GM18499 (cell line): ENCODE results near the gene CHST11.

Source experiments
- ATAC-seq: cut with Tn5 transposase; IDR thresholded peaks from one replicate; pipeline ENCODE4 v1.9.1; 2021; ENCODE audit warnings: moderate number of reproducible peaks; ENCODE audit not compliant: insufficient read depth, unreplicated experiment

Gene CHST11

GRCh38 chr12:104764225-104765091 lies 307.7 kb downstream of the CHST11 start:
- no peak for ATAC-seq

- no peak for ATAC-seq
Measured at GRCh38 chr12:104767261-104767660, 310.5 kb downstream of the CHST11 start.

- ATAC-seq, result no peak
Measured at GRCh38 chr12:104768033-104768432, 311.3 kb downstream of the CHST11 start.

DNA sequence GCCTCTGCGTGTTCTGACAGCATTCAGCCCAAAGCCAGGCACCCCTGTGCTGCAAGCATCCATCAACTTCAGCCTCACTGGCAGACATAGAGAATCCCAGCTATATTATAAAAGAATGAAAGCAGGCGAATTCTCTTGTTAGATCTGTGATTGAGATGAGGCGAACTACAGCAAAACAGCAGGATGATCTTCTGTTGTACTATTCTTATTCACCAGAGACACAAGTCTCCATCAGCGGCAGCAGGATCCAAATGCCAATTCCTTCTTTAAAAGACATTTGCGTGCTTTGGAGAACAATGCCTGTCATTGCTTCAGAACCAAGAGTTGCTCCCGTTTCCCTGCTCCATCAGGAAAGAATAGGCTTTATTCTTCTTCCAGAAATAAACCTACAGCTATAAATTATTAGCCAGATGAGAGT lies 312.4 kb downstream of the CHST11 start:
- no peak for ATAC-seq

DNA sequence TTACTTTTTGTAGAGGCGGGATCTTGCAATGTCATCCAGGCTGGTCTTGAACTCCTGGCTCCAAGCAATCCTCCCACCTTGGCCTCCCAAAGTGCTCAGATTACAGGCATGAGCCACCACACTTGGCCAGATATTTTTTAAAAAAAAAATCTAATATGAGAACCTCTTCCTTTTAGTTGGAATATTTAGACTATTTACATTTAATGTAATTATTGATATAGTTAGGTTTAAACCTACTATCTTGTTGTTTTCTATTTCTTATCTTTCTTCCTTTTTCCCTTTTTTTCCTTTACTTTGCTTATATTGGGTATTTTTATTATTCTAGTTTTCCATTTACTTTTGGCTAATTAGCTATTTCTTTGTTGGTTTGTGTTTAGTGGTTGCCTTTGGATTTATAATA lies 315.6 kb downstream of the CHST11 start:
- ATAC-seq, result no peak

GRCh38 chr12:104775731-104776231 lies 319.0 kb downstream of the CHST11 start:
- ATAC-seq, result no peak

DNA sequence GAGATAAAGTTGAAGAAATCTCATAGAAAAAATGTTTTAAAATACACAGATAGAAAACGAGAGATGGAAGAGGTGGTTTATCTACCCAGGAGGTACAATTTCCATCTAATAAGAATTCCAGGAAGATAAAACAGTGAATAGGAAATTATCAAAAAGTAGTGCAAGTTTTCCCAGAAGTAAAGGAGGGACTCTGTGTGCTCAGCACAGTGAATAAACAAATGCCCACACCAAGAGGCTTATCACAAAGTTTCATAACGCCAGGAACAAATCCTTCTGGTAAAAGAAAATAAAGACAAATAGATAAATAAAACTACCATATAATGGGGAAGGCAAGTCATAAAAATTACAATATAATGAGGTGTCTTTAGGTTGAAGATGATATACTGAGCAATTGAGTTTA lies 322.4 kb downstream of the CHST11 start:
- no peak for ATAC-seq

- ATAC-seq, result no peak
Measured at GRCh38 chr12:104782296-104782695, 325.5 kb downstream of the CHST11 start.

- ATAC-seq, result no peak
Measured at GRCh38 chr12:104784592-104784991, 327.8 kb downstream of the CHST11 start.

- no peak for ATAC-seq
Measured at GRCh38 chr12:104785886-104786285, 329.1 kb downstream of the CHST11 start.

GRCh38 chr12:104786352-104786751 lies 329.6 kb downstream of the CHST11 start:
- ATAC-seq, result no peak

DNA sequence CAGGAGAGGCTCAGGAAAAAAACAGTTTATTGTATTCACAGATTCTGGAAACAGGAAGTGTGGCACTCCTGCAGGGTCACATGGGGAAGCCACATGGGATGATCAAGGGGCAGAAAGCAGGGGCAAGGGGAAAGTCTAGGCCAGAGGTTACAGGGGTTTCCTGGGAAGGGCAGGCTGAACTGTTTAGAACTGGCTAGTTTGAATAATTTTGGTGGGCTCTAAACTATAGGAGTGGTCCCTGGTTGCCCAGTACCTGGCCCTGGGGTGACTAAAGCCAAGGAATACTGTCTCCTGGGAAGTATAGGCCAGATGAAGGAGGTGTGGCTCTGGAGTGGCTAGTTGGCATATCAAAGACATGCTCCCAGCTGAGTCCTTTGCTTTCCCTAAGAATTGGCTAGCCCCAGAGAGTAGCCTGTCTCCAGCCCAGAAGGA lies 332.1 kb downstream of the CHST11 start:
- ATAC-seq, result no peak

DNA sequence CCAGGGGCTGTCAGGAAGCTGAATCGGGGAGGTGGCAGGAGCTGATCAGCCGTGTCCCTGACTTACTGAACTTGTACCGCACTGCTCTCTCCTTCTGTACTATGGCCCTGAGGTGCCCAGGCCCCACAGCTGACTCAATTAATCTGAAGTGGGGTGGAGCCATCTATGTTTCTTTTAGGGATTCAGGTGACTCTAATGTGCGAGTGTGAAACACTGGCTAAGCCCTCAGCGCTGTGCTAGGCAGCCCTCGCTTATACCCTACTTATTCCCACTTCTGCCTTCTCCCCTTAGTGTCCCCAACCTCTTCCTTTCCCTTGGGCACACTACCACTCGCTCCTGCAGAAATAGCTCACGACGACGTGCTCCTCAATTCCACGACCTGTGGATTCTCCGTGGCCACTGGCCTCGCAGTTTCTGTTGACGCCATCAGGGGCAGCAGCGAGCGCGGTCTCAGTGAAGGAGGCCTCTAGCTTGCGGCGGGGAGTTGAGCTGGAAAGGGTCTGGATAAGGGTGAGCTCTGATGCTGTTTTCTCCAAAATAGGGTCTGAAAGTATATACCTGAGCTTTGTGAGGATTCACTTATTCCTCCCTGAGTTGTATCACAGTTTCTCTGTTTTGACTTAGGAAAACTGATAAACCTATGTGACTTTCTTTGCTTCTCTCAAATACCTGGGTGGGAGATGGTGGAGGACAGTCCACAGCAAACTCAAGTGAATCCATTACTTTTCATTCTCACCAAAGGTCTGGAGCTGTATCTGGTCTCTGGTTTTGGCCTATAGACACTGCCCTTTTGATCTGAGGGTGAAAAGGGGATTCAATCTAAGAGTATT lies 333.8 kb downstream of the CHST11 start:
- ATAC-seq, result no peak

DNA sequence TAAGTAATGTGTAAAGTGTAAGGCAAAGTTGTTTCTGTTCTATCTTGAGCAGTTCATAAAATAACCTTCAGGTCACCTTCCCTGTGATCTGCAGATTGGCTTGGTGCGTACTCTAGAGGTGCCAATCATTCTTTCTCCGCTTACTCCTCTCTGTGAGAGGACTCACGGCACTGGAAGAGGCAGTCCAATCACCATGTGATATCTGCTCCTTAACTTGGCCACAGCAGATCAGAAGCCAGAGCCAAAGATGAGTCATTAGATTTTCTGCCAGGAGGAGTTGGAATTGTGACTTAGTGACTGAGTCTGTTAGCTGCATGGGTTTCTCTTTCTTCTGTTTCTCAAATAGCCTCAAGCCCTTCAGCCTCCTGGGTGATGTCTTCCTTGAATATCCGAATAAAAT lies 335.8 kb downstream of the CHST11 start:
- ATAC-seq, result no peak

DNA sequence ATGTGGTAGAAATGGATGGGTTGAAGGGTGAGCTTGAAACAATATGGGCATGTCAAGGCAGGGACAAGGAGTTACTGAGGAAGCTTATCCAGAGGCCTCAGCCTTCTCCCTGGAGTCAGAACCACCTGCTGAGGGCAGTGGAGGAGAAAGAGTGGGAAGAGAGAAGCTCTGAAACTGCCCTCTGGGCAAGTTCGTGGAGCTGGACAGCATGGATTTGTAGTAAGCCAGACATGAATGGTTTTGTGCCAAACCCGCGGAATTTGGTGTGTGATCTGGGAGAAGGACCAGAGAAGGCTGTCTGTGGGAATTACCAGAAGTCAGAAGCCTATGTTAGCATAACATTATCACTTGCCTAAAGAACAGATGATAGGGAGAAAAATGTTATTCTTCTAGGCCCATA lies 336.5 kb downstream of the CHST11 start:
- ATAC-seq, result no peak

GRCh38 chr12:104793968-104794367 lies 337.2 kb downstream of the CHST11 start:
- no peak for ATAC-seq

GRCh38 chr12:104796475-104796862 lies 339.7 kb downstream of the CHST11 start:
- ATAC-seq, result no peak

DNA sequence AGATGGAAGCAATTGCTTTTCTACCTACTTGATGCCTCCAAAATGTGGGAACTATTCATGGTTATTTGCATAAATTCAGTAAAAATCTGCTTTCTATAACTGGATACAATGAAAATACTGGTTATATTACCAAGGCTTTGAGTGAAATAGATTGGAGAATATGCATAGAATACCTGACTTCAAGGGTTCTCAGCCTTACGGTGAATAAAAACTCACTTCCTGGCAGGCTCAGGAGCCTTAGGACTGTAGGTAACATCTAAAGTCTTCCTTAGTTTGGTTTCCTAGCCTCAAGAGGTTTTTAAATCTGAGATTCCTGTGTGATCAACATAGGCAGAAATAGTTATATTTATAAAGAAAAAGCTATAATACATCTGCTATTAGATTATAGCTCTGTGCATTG lies 342.7 kb downstream of the CHST11 start:
- ATAC-seq, result no peak

- no peak for ATAC-seq
Measured at GRCh38 chr12:104801005-104801404, 344.3 kb downstream of the CHST11 start.

GRCh38 chr12:104801427-104801826 lies 344.7 kb downstream of the CHST11 start:
- ATAC-seq, result no peak

- ATAC-seq, result no peak
Measured at GRCh38 chr12:104802208-104802607, 345.5 kb downstream of the CHST11 start.
